Panc1 (cell line): ENCODE results near the gene GPS2. TPM values are rescaled to one million over a fixed set of nuclear protein-coding genes. Genes with fewer than 3 reads are reported as not detected.

Experiments
- ATAC-seq: fragments of 200-7000 bp; cut with Tn5 transposase; 2 replicates; pipeline ENCODE4 v1.9.1; 2020; ENCODE audit warnings: mild to moderate bottlenecking, moderate library complexity
- BruUV-seq: library from RNA; stranded (reverse); fragments of 400-500 nt; replicated peaks from 2 replicates; lab custom pipeline; 2021; lab: Mats Ljungman, UMichigan
- CTCF ChIA-PET: fragments of 300-600 bp; sonication (Branson Sonifier 250); formaldehyde crosslinking; loops from one replicate; lab custom pipeline; 2022; ENCODE audit warnings: antibody characterized with exemption; lab: Charles Lee
- POLR2A ChIA-PET: fragments of 300-600 bp; sonication (Branson Sonifier 250); formaldehyde crosslinking; loops from one replicate; lab custom pipeline; 2022; ENCODE audit warnings: antibody characterized with exemption; lab: Charles Lee
- DNase-seq: peaks from one replicate; pipeline ENCODE4 v3.0.0-alpha.2; 2010; ENCODE audit warnings: low read depth, low spot score
- H3K27ac ChIP-seq: 2 replicates; pipeline ENCODE4 v1.5.1; 2011; ENCODE audit warnings: mild to moderate bottlenecking, low read length, inconsistent platforms
- H3K27me3 ChIP-seq: fragments of 200-500 bp; sonication (Bioruptor generic); 2 replicates; pipeline ENCODE4 v1.6.0; 2014; ENCODE audit warnings: low read length, inconsistent platforms; ENCODE audit not compliant: control insufficient read depth, insufficient read depth
- H3K36me3 ChIP-seq: fragments of 200-500 bp; sonication (Bioruptor generic); 2 replicates; pipeline ENCODE4 v1.5.1; 2014; ENCODE audit warnings: inconsistent platforms, mild to moderate bottlenecking, low read length, moderate library complexity; ENCODE audit not compliant: control insufficient read depth, insufficient read depth
- H3K4me1 ChIP-seq: 2 replicates; pipeline ENCODE4 v1.5.1; 2011; ENCODE audit warnings: inconsistent platforms, mild to moderate bottlenecking, low read length, moderate library complexity; ENCODE audit not compliant: control insufficient read depth, insufficient read depth
- H3K4me3 ChIP-seq, 2 experiments: 2 replicates each; pipeline ENCODE4 v1.5.1; 2011 to 2012; ENCODE audit warnings: low read depth in 2 of 2, low read length in 2 of 2, mild to moderate bottlenecking in 2 of 2, inconsistent platforms in 1 of 2, moderate library complexity in 1 of 2
- H3K9me3 ChIP-seq: fragments of 200-500 bp; sonication (Bioruptor generic); 2 replicates; pipeline ENCODE4 v1.5.1; 2014; ENCODE audit warnings: low read depth, mild to moderate bottlenecking, inconsistent platforms, low read length, moderate library complexity; ENCODE audit not compliant: control insufficient read depth, insufficient read depth
- POLR2AphosphoS5 ChIP-seq: IDR thresholded peaks from 2 replicates; pipeline ENCODE4 v1.6.1; 2012; ENCODE audit warnings: mild to moderate bottlenecking, low read depth, low read length, moderate library complexity
- SIN3A ChIP-seq: IDR thresholded peaks from 2 replicates; pipeline ENCODE4 v1.6.1; 2012; ENCODE audit warnings: low read depth, mild to moderate bottlenecking, low read length, moderate library complexity, borderline replicate concordance; ENCODE audit not compliant: insufficient read depth
- TCF7L2 ChIP-seq: IDR thresholded peaks from 2 replicates; pipeline ENCODE4 v1.6.1; 2011; ENCODE audit warnings: mild to moderate bottlenecking, low read depth, low read length, inconsistent platforms
- in situ Hi-C: cut with HindIII; loops from 2 replicates; pipeline ENCODE4 v1.10.0; 2016; ENCODE audit warnings: low sequenced_read_pairs, low pct_unique_long_range_greater_than_20kb
- intact Hi-C: fragments of 100-400 bp; cut with micrococcal nuclease; formaldehyde crosslinking; loops from one replicate; pipeline ENCODE4 v1.10.0; 2022; ENCODE audit not compliant: unreplicated experiment
- total RNA-seq: library from RNA; stranded (reverse); gene quantifications from one replicate; pipeline ENCODE4 v1.2.1, GENCODE V29; 2021; ENCODE audit not compliant: unreplicated experiment
- TF ChIP-seq, protein P1 (sequence below): fragments of 450-650 bp; IDR thresholded peaks from 2 replicates; pipeline ENCODE4 v1.5.1; 2017; ENCODE audit warnings: mild to moderate bottlenecking
- TF ChIP-seq, protein P2 (sequence below), 2 experiments: IDR thresholded peaks; 2 replicates each; pipeline ENCODE4 v1.6.1; 2011 to 2012; ENCODE audit warnings: low read depth in 2 of 2, control low read depth in 1 of 2, low read length in 1 of 2, mild to moderate bottlenecking in 1 of 2, moderate library complexity in 1 of 2; ENCODE audit not compliant: insufficient read depth in 1 of 2

GPS2 gene
- total RNA-seq, 1 experiment from 2014 or later: 96.6 TPM

DNA sequence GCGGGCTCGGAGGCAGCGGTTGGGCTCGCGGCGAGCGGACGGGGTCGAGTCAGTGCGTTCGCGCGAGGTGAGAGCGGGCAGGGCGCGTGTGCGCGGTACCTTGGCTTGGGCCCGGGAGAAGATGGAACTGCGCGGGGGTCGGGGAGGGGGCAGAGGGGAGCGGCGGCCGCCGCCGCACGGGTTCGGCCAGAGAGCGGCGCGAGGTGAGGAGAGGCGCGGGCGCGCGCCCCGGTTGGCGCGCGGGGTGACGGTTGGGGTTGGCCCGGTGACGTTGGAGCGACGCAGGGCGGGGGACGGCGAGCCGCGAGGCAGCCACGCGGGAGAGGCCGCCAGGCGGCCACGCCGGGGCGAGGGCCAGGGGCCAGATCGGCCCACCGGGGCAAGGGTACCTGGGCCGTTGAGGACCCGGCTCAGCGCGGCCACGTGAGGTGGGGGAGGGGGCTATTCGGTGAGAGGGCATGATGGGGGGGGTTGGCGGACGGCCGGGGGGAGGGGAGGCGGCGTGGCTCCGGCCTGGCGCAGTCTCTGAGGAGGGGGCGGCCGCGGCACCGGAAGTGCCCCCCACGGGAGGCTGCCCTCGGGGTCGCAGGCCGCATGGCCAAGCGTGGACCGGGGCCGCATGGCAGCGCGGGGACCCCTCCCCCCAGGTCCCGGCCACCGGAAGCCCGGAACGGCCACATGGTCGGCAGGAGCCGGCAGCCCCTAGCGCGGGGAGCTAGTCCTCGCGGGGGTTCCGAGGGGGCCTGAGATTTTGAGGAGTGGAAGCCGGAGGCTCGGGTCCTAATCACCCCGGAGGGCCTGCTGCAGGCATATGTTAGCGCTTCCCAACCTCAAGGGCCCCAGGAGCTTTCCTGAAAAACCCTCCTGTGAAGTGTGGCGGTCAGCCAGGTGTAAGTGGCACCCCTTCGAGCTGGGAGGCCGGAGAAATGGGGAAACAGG lies 7.2 kb downstream of the GPS2 start:
- ChIA-PET POLR2A (interaction anchor here (0.7 to 0.9 kb wide), 2 partner anchors 14 to 21 kb away, joined by 3 read pairs; partner anchors contain the start of gene NEURL4), CTCF (no interaction called here)
- Histone ChIP-seq H3K4me3 (peak overlapping the region; percentile 86 to 92), H3K36me3 (peaks cover 22% of the 10 kb centered on the region), H3K9me3 (no peaks in the 10 kb centered on the region), H3K27me3 (no peaks in the 10 kb centered on the region), H3K4me1 (peaks cover 35% of the 10 kb centered on the region), H3K27ac (peak overlapping the region; percentile 93)
- DNase-seq (no peak), ATAC-seq (peak; percentile 54)
- intact Hi-C loops (no loop called here), in situ Hi-C loops (no loop called here)
- BruUV-seq: no TSS peak
- TF ChIP-seq SIN3A (peak; percentile 48; the same call in 1 of the 2 replicates), POLR2AphosphoS5 (no peak)

DNA sequence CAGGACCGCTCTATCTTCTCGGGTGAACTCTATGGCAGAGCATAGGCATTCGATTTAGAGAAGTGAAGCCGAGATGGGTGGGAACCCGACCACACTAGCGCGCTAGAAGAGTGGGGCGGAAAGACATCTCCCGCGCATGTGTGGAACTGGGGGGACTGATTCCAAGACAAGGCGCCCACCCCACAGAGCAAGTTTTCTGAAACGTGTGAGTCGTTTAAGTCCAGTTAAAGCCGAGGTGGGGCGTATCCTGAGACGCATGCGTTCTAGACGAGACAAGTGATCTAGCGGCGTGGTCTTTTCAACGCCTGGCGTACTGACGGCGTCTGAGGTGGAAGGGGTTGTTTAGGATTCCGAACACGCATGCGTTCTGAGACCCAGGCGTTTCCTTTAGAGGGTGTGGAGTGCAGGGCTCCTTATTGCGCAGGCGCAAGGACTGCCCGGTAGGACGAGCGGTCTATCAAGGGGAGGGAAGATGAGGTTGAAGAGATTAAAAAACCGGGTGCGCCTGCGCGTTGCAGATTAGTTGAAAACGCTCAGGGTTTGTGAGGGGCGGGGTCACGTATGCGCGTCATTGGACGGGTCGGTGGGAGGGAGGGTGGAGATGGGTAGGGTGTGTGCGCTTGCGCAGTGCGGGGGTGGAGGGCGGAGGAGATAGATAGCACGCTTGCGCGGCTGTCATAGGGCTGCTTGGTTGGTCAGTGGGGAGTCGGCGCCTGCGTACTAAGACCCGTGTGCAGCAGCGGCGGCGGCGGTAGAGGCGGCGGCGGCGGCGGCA lies 8.1 kb downstream of the GPS2 start, which contains the start of gene EIF5A:
EIF5A (plus strand) TSS at position 718 of the 775 bp plus-strand sequence. CDS start 2,008 bp downstream, outside the sequence.
- peak; percentile 54 for TF ChIP-seq POLR2AphosphoS5
- TF ChIP-seq, protein P1, sequence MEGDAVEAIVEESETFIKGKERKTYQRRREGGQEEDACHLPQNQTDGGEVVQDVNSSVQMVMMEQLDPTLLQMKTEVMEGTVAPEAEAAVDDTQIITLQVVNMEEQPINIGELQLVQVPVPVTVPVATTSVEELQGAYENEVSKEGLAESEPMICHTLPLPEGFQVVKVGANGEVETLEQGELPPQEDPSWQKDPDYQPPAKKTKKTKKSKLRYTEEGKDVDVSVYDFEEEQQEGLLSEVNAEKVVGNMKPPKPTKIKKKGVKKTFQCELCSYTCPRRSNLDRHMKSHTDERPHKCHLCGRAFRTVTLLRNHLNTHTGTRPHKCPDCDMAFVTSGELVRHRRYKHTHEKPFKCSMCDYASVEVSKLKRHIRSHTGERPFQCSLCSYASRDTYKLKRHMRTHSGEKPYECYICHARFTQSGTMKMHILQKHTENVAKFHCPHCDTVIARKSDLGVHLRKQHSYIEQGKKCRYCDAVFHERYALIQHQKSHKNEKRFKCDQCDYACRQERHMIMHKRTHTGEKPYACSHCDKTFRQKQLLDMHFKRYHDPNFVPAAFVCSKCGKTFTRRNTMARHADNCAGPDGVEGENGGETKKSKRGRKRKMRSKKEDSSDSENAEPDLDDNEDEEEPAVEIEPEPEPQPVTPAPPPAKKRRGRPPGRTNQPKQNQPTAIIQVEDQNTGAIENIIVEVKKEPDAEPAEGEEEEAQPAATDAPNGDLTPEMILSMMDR: no peak
- peak; percentile 53; the same call in 1 of the 2 replicates for TF ChIP-seq TCF7L2
- intact Hi-C loops: no loop called here
- ATAC-seq (peak; percentile 89), DNase-seq (peak; percentile 100)
- no TSS peak for BruUV-seq
- CTCF ChIA-PET: no interaction called here
- in situ Hi-C loops: no loop called here
- peaks cover 20% of the 10 kb centered on the region for H3K36me3 ChIP-seq
- H3K4me3 ChIP-seq: peak within 1 kb of the TSS; percentile 86 to 92
- POLR2A ChIA-PET: no interaction called here
- H3K9me3 ChIP-seq: no peaks in the 10 kb centered on the region
- H3K27me3 ChIP-seq: no peaks in the 10 kb centered on the region
- peaks cover 26% of the 10 kb centered on the region for H3K4me1 ChIP-seq
- peak within 1 kb of the TSS; percentile 93 for H3K27ac ChIP-seq

DNA sequence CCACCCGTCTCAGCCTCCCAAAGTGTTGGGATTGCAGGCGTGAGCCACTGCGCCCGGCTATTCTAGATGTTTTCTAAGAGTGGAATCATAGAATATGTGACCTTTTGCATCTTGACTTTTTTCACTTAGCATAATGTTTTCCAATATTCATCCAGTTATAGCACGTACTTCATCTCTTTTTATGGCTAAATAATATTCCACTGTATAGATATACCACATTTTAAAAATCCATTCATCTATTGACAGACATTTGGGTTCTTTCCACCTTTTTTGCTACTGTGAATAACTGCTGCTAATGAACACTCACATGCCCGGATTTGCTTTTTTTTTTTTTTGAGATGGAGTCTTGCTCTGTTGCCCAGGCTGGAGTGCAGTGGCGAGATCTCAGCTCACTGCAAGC lies 11.0 kb downstream of the GPS2 start:
- ChIA-PET POLR2A (interaction anchor here (0.7 kb wide), 1 partner anchor 28 kb away, joined by 10 read pairs; no protein-coding TSS in a partner anchor), CTCF (no interaction called here)
- TF ChIP-seq, protein P2, sequence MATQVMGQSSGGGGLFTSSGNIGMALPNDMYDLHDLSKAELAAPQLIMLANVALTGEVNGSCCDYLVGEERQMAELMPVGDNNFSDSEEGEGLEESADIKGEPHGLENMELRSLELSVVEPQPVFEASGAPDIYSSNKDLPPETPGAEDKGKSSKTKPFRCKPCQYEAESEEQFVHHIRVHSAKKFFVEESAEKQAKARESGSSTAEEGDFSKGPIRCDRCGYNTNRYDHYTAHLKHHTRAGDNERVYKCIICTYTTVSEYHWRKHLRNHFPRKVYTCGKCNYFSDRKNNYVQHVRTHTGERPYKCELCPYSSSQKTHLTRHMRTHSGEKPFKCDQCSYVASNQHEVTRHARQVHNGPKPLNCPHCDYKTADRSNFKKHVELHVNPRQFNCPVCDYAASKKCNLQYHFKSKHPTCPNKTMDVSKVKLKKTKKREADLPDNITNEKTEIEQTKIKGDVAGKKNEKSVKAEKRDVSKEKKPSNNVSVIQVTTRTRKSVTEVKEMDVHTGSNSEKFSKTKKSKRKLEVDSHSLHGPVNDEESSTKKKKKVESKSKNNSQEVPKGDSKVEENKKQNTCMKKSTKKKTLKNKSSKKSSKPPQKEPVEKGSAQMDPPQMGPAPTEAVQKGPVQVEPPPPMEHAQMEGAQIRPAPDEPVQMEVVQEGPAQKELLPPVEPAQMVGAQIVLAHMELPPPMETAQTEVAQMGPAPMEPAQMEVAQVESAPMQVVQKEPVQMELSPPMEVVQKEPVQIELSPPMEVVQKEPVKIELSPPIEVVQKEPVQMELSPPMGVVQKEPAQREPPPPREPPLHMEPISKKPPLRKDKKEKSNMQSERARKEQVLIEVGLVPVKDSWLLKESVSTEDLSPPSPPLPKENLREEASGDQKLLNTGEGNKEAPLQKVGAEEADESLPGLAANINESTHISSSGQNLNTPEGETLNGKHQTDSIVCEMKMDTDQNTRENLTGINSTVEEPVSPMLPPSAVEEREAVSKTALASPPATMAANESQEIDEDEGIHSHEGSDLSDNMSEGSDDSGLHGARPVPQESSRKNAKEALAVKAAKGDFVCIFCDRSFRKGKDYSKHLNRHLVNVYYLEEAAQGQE (IDR thresholded peaks at IDR 0.05; ENCODE audit: insufficient read depth in 1 of 2, low read depth in 2 of 2, low read length in 1 of 2): no peak
- TF ChIP-seq POLR2AphosphoS5 (no peak), TCF7L2 (no peak), SIN3A (no peak)
- TF ChIP-seq, protein P1: no peak
- in situ Hi-C loops (no loop called here), intact Hi-C loops (no loop called here)
- Histone ChIP-seq H3K4me3 (no peak overlapping the region), H3K4me1 (peaks cover 1% of the 10 kb centered on the region; the same call in 1 of the 2 replicates), H3K27ac (no peak overlapping the region), H3K27me3 (no peaks in the 10 kb centered on the region), H3K9me3 (no peaks in the 10 kb centered on the region), H3K36me3 (peaks cover under 1% of the 10 kb centered on the region)
- no peak for DNase-seq
- ATAC-seq: no peak
- no TSS peak for BruUV-seq
